GM18517 (cell line): ENCODE data around the gene ZNF92.
"Not testable (repeated sequence)": the region's sequence is repeated elsewhere in the genome, so short reads cannot be mapped to it uniquely, and the experiment has no call there.

Source experiments
- ATAC-seq: cut with Tn5 transposase; IDR thresholded peaks from one replicate; pipeline ENCODE4 v1.9.1; 2021; ENCODE audit warnings: mild to moderate bottlenecking, moderate library complexity; ENCODE audit not compliant: unreplicated experiment

Gene ZNF92

DNA sequence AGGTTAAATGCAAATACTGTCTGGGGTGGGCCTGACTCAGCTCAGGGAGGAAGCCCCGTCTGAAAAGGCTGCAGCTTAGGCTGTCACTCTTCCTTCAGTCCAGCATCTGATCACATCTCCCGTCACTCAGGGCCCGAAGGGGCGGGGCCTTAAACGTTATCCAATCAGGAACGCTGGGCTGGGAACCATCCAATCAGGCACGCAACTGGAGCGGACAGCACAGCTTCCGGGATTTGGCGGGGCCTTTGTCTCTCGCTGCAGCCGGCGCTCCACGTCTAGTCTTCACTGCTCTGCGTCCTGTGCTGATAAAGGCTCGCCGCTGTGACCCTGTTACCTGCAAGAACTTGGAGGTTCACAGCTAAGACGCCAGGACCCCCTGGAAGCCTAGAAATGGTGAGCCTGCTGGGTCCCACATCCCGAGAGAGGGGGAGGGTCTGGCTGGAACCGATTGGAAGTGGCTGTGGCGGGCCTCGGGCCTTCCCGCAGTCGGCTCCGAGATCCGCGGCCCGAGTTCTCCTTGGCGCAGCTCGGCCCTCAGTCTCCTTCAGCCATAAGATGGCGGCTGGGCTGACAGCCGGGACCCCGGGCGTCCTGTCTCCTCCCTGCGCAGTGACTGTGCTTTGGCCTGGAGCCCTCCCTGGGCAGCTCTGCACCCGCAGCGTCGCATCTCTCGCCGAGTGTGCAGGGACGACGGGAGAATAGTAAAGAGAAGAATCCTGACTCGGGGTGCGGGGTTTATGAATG is at the start of gene ZNF92:
Gene ZNF92 (plus strand): TSS at position 248 of the 744 bp plus-strand sequence. CDS start 143 bp downstream, at position 391.
- ATAC-seq = peak; percentile 100

DNA sequence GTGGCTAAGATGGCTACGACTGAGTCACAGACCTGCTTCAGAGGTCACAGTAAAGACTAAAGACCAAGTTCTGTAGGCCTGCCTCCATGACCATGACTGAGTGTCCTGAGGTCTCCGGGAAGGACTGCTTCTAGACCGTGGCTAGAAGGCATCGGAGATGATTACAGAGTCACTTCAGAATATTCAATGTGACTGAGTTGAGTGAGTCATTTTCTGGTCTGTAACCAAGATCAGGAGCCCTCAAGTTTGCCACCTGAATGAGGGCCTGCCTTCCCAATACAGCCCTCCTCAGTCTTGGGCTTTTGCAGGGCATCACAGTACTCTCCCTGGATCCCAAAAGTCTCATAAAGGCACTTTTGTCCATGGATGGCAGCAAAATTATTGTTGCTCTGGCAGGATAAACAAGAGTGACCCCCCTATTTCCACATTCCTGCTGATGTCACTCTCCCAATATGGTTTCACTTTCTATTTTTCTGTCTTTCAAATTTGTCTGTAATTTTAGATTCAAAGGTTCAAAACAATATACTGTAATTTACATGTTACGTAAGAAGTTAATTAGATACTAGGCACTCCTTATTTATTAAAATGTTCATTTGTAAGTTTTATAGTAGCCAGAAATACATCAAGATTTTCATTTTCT is 47.7 kb upstream of the ZNF92 start:
- ATAC-seq = no peak

DNA sequence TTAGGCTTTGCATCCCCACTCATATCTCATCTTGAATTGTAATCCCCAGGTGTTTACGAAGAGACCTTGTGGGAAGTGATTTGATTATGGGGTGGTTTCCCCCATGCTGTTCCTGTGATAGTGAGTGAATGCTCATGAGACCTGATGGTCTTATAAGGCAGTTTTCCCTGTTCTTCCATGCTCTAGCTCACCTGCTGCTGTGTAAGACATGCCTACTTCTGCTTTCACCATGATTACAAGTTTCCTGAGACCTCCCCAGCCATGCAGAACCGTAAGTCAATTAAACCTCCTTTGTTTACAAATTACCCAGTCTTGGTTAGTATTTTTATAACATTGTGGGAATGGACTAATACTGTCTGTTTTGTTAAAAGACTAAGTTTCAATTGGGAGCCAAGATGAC is 35.3 kb upstream of the ZNF92 start:
- no peak for ATAC-seq

DNA sequence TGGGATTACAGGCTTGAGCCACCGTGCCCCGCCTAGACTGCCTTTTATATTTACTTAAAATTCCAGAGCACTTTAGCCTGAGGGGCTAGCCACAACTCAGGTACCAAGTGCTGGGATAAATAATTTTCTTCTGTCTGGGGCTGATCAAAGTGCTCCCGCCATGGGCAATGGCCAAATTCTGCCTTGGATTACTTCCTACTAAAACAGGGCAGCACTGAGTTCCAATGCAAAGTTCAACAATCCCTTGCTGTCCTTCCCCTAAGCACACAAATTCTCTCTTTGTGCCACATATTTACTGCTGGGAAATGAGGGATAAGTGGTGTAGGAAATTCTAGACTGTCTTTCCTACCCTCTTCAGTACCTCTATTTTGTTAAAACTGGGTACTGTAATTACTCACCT is 34.4 kb upstream of the ZNF92 start:
- no peak for ATAC-seq

GRCh38 chr7:65342723-65343629 is 30.7 kb upstream of the ZNF92 start:
- no peak for ATAC-seq

DNA sequence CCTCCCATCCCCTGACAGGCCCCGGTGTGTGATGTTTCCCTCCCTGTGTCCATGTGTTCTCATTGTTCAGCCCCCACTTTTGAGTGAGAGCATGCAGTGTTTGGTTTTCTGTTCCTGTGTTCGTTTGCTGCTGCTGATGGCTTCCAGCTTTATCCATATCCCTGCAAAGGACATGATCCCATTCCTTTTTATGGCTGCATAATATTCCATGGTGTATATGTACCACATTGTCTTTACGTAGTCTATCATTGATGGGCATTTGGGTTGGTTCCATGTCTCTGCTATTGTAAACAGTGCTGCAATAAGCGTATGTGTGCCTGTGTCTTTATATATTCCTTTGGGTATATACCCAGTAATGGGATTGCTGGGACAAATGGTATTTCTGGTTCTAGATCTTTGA is 29.1 kb upstream of the ZNF92 start:
- ATAC-seq = not testable (repeated sequence)

GRCh38 chr7:65354263-65354662 is 19.4 kb upstream of the ZNF92 start:
- ATAC-seq = no peak

DNA sequence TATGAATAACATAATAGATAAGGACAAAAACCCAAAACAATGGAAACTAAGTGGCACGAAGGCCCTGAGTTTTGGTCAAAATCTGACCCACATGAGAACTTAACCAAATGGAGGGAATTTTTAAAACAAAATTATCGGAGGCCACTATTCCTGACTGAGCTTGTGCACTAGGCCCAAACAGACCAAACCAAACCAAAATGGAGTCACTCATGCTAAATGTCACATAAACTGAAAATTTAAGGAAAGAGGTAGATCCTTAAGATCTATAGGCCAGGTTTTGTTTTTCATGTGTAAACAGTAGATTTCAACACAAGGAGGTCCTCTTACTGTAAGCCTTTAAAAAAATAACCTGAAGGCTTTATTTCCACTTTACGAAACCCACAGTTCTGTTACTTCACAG is 3.8 kb upstream of the ZNF92 start:
- ATAC-seq = no peak

DNA sequence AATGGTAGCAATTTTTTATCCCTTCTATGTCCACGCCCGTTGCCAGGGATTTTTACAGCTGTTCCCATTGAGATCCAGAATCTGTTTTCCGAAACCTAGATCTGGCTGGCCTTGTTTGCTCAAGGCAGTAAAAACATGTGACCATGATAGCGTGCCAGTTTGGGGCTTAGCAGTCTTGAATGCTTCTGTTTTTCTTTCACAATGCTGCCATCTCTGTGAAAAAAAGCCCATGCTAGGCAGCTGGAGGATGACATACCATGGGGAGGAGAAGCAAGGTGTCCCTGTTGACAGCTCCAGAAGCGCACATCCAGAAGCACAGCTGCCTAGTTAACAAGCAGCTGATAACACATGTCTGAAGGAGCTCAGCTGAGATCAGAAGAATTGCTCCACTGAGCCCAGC is 2.2 kb upstream of the ZNF92 start:
- no peak for ATAC-seq

DNA sequence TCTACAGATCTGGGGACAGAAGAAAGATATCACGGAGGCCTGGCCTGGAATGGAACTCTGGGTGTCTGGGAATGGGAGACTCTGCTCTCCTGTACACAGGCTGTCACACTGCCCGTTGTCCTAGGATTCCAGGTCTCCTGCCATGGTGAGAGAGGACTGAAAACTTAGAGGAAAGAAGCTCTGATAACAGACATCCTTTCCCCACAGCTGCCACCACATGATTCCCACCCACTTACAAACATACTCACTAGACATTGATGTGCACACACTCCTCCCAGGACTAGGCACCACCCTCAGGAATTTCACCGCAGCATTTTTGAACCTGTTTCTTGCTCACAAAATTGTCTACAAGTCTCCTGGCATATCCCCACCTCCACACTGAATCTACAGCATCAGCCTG is 5.7 kb downstream of the ZNF92 start:
- ATAC-seq = no peak

- ATAC-seq = no peak
Observed at GRCh38 chr7:65381742-65382141, 8.1 kb downstream of the ZNF92 start.

- no peak for ATAC-seq
Observed at GRCh38 chr7:65382452-65382851, 8.8 kb downstream of the ZNF92 start.

DNA sequence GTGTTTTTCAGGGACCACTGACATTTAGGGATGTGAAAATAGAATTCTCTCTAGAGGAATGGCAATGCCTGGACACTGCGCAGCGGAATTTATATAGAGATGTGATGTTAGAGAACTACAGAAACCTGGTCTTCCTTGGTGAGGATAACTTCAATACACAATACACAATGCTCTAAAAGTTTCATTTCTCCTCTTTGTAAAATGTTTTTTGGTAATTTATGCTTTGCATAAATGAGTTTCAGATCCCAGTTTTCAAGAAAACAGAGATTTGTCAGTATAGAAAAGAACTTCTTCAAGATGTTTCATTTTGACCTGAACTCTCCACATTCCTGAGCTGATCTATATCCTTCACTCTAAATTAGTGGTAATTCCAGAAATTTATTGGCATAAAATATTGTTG is 14.2 kb downstream of the ZNF92 start:
- ATAC-seq = no peak

GRCh38 chr7:65390588-65390987 is 16.9 kb downstream of the ZNF92 start:
- ATAC-seq = peak; percentile 55

DNA sequence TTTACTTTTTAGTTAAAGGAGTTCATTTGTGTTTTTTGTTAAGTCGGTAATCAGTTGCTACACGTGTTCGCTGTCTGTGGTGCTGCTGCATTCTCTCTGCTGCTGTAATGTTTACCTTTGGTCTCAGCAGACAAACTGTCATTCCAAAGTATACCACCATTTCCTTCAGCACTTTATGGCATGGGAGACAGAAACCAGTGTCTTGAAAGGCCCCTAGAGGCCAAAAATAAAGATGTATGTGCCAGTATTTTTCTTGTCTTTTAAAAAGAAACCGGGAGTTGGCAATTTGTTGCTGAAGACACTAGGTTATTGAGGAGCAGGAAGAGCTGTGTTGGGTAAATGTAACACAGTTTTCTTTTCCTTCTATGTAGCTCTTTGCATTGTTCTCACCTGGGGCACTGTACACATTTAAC is 24.1 kb downstream of the ZNF92 start:
- no peak for ATAC-seq

DNA sequence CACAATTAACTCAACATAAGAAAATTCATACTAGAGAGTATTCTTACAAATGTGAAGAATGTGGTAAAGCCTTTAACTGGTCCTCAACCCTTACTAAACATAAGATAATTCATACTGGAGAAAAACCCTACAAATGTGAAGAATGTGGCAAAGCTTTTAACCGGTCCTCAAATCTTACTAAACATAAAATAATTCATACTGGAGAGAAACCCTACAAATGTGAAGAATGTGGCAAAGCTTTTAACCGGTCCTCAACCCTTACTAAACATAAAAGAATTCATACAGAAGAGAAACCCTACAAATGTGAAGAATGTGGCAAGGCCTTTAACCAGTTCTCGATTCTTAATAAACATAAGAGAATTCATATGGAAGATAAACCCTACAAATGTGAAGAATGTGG is 25.0 kb downstream of the ZNF92 start:
- not testable (repeated sequence) for ATAC-seq

DNA sequence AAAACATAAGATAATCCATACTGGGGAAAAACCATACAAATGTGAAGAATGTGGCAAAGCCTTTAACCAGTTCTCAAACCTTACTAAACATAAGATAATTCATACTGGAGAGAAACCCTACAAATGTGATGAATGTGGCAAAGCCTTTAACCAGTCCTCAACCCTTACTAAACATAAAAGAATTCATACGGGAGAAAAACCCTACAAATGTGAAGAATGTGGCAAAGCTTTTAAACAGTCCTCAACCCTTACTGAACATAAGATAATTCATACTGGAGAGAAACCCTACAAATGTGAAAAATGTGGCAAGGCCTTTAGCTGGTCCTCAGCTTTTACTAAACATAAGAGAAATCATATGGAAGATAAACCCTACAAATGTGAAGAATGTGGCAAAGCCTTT is 25.4 kb downstream of the ZNF92 start:
- ATAC-seq = not testable (repeated sequence)

GRCh38 chr7:65404020-65404419 is 30.4 kb downstream of the ZNF92 start:
- ATAC-seq = no peak

DNA sequence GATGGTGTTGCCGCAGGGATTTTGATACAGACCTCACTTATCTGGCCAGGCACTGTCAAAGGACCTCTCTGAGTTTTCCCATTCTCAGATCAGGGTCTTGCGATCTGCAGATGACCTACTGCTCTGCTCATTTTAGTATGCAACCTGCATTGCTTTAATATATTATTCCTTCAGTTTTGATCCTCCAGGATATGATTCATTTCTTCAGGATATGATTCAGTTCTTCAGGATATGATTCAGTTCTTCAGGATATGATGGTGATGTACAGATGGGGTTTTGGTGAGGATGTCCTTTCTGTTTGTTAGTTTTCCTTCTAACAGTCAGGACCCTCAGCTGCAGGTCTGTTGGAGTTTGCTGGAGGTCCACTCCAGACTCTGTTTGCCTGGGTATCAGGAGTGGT is 33.1 kb downstream of the ZNF92 start:
- ATAC-seq = not testable (repeated sequence)

DNA sequence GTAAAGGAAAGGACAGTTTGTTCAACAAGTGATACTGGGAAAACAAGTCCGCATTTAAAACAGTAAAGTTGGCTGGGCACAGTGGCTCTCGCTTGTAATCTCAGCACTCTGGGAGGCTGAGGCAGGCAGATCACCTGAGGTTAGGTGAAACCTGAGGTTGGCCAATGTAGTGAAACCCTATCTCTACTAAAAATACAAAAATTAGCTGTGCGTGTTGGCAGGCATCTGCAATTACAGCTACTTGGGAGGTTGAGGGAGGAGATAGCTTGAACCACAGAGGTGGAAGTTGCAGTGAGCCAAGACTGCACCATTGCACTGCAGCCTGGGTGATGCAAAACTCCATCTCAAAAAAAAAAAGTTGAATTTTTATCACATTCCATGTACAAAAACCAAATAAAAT is 35.7 kb downstream of the ZNF92 start:
- no peak for ATAC-seq

DNA sequence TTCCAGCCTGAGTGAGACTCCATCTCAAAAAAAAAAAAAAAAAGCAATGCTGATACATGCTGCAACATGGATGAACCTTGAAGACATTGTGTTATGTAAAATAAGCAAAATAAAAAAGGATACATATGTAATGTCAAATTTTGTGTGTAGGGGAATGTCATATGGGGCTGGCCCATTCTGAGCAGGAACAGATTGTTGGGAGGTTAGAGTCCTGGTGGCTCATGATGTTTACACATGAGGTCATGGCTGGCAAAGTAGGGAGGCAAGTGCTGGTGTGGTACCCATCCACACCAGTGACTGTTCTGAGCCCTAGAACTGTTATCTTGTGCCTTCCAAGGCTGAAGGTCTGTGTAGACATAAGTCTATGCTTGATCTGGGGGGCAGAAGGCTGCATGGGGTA is 37.6 kb downstream of the ZNF92 start:
- ATAC-seq = no peak

- no peak for ATAC-seq
Observed at GRCh38 chr7:65422670-65423069, 49.0 kb downstream of the ZNF92 start.
